ENCODE data around the gene IRAK3. TPM values are rescaled to one million over a fixed set of nuclear protein-coding genes. Genes with fewer than 3 reads are reported as not detected.
"Not testable (repeated sequence)": the region's sequence is repeated elsewhere in the genome, so short reads cannot be mapped to it uniquely, and the experiment has no call there.

The IRAK3 gene
- total RNA-seq, 1 donor: 21.4 TPM

DNA sequence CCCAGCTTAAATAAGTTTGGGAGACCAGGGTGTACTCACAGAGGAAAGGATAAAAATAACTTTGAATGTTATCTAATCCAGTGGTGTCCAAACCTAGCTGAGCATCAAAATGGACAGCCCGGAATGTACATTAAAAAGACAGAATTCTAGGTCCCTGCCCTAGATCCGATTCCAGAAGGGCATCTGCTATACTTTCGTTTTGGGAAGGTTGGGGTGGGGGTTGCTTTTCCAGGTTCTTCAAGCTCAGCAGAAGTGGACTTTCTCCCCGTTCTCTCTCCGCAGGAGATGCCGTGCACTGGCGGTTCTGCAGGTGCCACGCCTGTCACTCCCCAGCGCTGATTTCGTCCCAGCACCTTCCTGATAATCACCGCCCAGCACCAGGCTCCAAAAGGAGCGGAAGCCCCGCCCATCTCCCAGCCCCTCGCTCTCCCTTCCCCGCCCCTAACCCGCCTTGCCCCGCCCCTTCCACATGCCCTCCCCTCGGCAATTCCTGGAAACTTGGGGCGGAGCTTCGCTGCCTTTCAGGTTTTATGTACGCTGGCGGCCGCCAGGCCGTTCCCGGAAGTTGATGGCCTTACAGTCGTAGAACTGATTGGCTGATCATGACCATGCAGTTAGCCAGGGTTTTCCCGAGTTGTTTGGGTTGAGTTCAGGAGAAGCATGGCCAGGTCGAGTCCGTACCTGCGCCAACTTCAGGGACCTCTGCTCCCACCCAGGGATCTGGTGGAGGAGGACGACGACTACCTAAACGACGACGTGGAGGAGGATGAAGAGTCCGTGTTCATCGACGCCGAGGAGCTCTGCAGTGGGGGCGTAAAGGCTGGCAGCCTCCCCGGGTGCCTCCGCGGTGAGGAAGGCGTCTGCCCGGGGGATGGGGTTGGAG lies 113.2 kb downstream of the IRAK3 start, which contains the start of gene HELB:
Gene HELB (plus strand): TSS at position 550 of the 883 bp plus-strand sequence. CDS start 111 bp downstream, at position 661.
- TF ChIP-seq, protein P1, sequence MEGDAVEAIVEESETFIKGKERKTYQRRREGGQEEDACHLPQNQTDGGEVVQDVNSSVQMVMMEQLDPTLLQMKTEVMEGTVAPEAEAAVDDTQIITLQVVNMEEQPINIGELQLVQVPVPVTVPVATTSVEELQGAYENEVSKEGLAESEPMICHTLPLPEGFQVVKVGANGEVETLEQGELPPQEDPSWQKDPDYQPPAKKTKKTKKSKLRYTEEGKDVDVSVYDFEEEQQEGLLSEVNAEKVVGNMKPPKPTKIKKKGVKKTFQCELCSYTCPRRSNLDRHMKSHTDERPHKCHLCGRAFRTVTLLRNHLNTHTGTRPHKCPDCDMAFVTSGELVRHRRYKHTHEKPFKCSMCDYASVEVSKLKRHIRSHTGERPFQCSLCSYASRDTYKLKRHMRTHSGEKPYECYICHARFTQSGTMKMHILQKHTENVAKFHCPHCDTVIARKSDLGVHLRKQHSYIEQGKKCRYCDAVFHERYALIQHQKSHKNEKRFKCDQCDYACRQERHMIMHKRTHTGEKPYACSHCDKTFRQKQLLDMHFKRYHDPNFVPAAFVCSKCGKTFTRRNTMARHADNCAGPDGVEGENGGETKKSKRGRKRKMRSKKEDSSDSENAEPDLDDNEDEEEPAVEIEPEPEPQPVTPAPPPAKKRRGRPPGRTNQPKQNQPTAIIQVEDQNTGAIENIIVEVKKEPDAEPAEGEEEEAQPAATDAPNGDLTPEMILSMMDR (IDR thresholded peaks at IDR 0.05; ENCODE audit: insufficient read depth, low read length): no peak
- peak; percentile 96 for DNase-seq (ENCODE audit: low read depth)

DNA sequence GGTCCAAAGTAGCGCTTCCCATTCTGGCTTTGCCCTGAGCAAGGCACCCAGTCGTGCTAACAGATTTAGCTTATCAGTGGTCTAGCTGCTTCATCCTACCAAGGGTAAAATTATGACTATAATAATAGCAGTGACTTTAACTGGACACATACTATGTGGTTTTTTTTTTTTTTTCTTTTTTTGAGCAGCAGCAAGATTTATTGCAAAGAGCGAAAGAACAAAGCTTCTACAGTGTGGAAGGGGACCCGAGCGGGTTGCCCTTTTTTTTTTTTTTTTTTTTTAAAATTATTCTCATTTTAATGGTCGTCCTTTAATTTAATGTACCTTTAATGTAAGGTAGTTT lies 113.8 kb downstream of the IRAK3 start:
- DNase-seq (ENCODE audit: low read depth): no peak
- TF ChIP-seq, protein P1 (IDR thresholded peaks at IDR 0.05; ENCODE audit: insufficient read depth, low read length): no peak
- H3K4me3 ChIP-seq (ENCODE audit: low read depth, low read length): peak overlapping the region; percentile 94

More for the DNA sequence above, 113.2 kb downstream of the IRAK3 start, which contains the start of gene HELB:
- H3K4me3 ChIP-seq (ENCODE audit: low read depth, low read length): peak within 1 kb of the TSS; percentile 94

DNA sequence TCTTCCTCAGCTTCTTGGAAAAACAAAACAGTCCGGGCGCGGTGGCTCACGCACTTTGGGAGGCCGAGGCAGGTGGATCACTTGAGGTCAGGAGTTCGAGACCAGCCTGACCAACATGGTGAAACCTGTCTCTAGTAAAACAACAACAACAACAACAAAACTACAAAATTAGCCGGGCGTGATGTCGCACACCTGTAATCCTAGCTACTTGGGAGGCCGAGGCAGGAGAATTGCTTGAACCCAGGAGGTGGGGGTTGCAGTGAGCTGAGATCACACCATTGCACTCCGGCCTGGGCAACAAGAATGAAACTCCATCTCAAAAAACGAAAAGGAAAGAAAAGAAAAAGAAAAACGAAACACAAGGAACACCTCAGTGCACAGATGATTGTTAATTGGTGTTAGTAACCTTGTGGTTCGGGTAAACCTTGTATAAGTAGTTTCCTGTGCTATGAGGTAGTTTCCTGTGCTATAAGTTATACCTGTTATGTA lies 114.3 kb downstream of the IRAK3 start:
- not testable (repeated sequence) for DNase-seq (ENCODE audit: low read depth)
- H3K4me3 ChIP-seq (ENCODE audit: low read depth, low read length): peak overlapping the region; percentile 94

Other genes with a start within 250 kb of the IRAK3 start
- gene LLPH, start 58.5 kb upstream of the IRAK3 start, total RNA-seq (ENCODE audit: low replicate concordance): 5.9 and 9.3 TPM in 2 replicates
- 115 and 220 TPM in 2 replicates for gene TMBIM4, start 19.2 kb upstream of the IRAK3 start, total RNA-seq (ENCODE audit: low replicate concordance)
- 3.0 and 3.7 TPM in 2 replicates for gene HELB, start 113.3 kb downstream of the IRAK3 start, total RNA-seq (ENCODE audit: low replicate concordance)